Natural killer cell (primary cell): ENCODE data around the gene FAM24B. TPM values are rescaled to one million over a fixed set of nuclear protein-coding genes. Genes with fewer than 3 reads are reported as not detected.
"Not testable (repeated sequence)": the region's sequence is repeated elsewhere in the genome, so short reads cannot be mapped to it uniquely, and the experiment has no call there.

Source experiments
- ATAC-seq, 3 donors: fragments of 150-1000 bp in 2 of 3; fragments of 200-7000 bp in 1 of 3; cut with Tn5 transposase; 1 replicate in 1 of 3; 2 replicates in 2 of 3; pipeline ENCODE4 v1.10.0; 2021; ENCODE audit warnings: mild to moderate bottlenecking in 2 of 3, moderate library complexity in 2 of 3
- DNase-seq, 2 donors: peaks; one replicate each; pipeline versions ENCODE4 v3.0.0 to v3.0.0-alpha.2; 2013 to 2021; ENCODE audit warnings: mixed read lengths in 1 of 2
- H3K27ac ChIP-seq: one replicate; pipeline ENCODE4 v1.5.1; 2013; ENCODE audit warnings: mild to moderate bottlenecking, low read length
- H3K27me3 ChIP-seq: one replicate; pipeline ENCODE4 v1.6.1; 2013; ENCODE audit warnings: low read length; ENCODE audit not compliant: control insufficient read depth, insufficient read depth
- H3K36me3 ChIP-seq: one replicate; pipeline ENCODE4 v1.6.1; 2013; ENCODE audit warnings: low read length; ENCODE audit not compliant: control insufficient read depth, insufficient read depth
- H3K4me1 ChIP-seq: one replicate; pipeline ENCODE4 v1.6.1; 2013; ENCODE audit warnings: low read length; ENCODE audit not compliant: control insufficient read depth, insufficient read depth
- H3K4me3 ChIP-seq: one replicate; pipeline ENCODE4 v1.5.1; 2013; ENCODE audit warnings: low read length
- H3K9me3 ChIP-seq: one replicate; pipeline ENCODE4 v1.6.1; 2013; ENCODE audit warnings: low read length; ENCODE audit not compliant: control insufficient read depth, insufficient read depth
- H3K27ac Mint-ChIP-seq, 2 donors: one replicate each; pipeline ENCODE4 v1.8.0; 2022; ENCODE audit warnings: mild to moderate bottlenecking in 2 of 2, mixed read lengths in 2 of 2, moderate library complexity in 1 of 2
- H3K27me3 Mint-ChIP-seq, 2 donors: one replicate each; pipeline ENCODE4 v1.8.0; 2022; ENCODE audit warnings: low read depth in 2 of 2, mixed read lengths in 2 of 2
- H3K36me3 Mint-ChIP-seq: one replicate; pipeline ENCODE4 v1.8.0; 2022; ENCODE audit warnings: mixed read lengths
- H3K4me1 Mint-ChIP-seq, 2 donors: one replicate each; pipeline ENCODE4 v1.8.0; 2022; ENCODE audit warnings: mixed read lengths in 2 of 2
- H3K4me3 Mint-ChIP-seq: one replicate; pipeline ENCODE4 v1.8.0; 2022; ENCODE audit warnings: mild to moderate bottlenecking, moderate library complexity, mixed read lengths
- H3K9me3 Mint-ChIP-seq, 2 donors: one replicate each; pipeline ENCODE4 v1.8.0; 2022; ENCODE audit warnings: mixed read lengths in 2 of 2
- CTCF ChIP-seq: fragments of 200-600 bp; IDR thresholded peaks from one replicate; pipeline ENCODE4 v1.8.0; 2022; ENCODE audit warnings: antibody characterized with exemption
- WGBS: methylation state at CpG from one replicate; pipeline ENCODE4 v1.1.7; 2013; ENCODE audit warnings: missing lambda C conversion rate; ENCODE audit not compliant: insufficient coverage; 5-methylcytosine and 5-hydroxymethylcytosine counted together
- intact Hi-C: fragments of 100-400 bp; cut with micrococcal nuclease; formaldehyde crosslinking; loops from one replicate; pipeline ENCODE4 v1.14.2; 2022
- total RNA-seq, 4 donors: library from RNA; stranded (reverse); fragments of 120-200 nt in 1 of 4; gene quantifications; one replicate each; pipeline versions ENCODE4 v1.2.3 to v1.2.4, GENCODE V29; 2013 to 2022

The FAM24B gene
- total RNA-seq, 3 donors from 2014 or later (not counting 1 experiment from before 2014, with no cell fraction given), result 6.1 to 12.6 (median 8.5) TPM

- H3K27ac ChIP-seq, result no peak overlapping the region
- H3K27me3 Mint-ChIP-seq, result no peaks in the 10 kb centered on the region
- no peak for DNase-seq
- WGBS, result 76% methylated on average over 5 of the region's 6 CpGs
- H3K9me3 Mint-ChIP-seq, result no peaks in the 10 kb centered on the region
- peaks cover 44 to 49% of the 10 kb centered on the region in 2 donors for H3K4me1 Mint-ChIP-seq
- no peak for TF ChIP-seq CTCF
- intact Hi-C loops, result no loop called here
- H3K4me3 ChIP-seq, result no peak overlapping the region
- H3K36me3 ChIP-seq, result no peaks in the 10 kb centered on the region
- no peaks in the 10 kb centered on the region for H3K9me3 ChIP-seq
- no peaks in the 10 kb centered on the region for H3K36me3 Mint-ChIP-seq
- ATAC-seq, result no peak
- H3K27ac Mint-ChIP-seq, result no peak overlapping the region
- peaks cover 11% of the 10 kb centered on the region for H3K4me1 ChIP-seq
- no peak overlapping the region for H3K4me3 Mint-ChIP-seq
- no peaks in the 10 kb centered on the region for H3K27me3 ChIP-seq
Observed at GRCh38 chr10:122875843-122876466, 3.4 kb downstream of the FAM24B start.

- H3K27me3 ChIP-seq, H3K9me3 ChIP-seq, H3K27ac ChIP-seq, intact Hi-C loops, H3K4me1 ChIP-seq, H3K4me3 ChIP-seq, H3K36me3 ChIP-seq, H3K36me3 Mint-ChIP-seq, H3K27me3 Mint-ChIP-seq, H3K27ac Mint-ChIP-seq, H3K9me3 Mint-ChIP-seq, H3K4me3 Mint-ChIP-seq, DNase-seq, ATAC-seq: not testable (repeated sequence)
- peaks cover 20 to 24% of the 10 kb centered on the region in 2 donors for H3K4me1 Mint-ChIP-seq
- WGBS, result 100% methylated on average over 1 of the region's 2 CpGs
Observed at GRCh38 chr10:122871947-122872346, 7.4 kb downstream of the FAM24B start.

GRCh38 chr10:122868768-122869167 lies 10.6 kb downstream of the FAM24B start:
- H3K4me3 Mint-ChIP-seq, H3K9me3 Mint-ChIP-seq, H3K36me3 ChIP-seq, H3K9me3 ChIP-seq, ATAC-seq, H3K4me3 ChIP-seq, H3K27ac ChIP-seq, H3K27me3 ChIP-seq, H3K4me1 ChIP-seq, H3K27ac Mint-ChIP-seq, DNase-seq, H3K27me3 Mint-ChIP-seq, intact Hi-C loops, H3K36me3 Mint-ChIP-seq: not testable (repeated sequence)
- H3K4me1 Mint-ChIP-seq, result peaks cover 13 to 33% of the 10 kb centered on the region in 2 donors
- 100% methylated on average over 1 of the region's 2 CpGs for WGBS

GRCh38 chr10:122866757-122867482 lies 12.5 kb downstream of the FAM24B start:
- H3K4me1 Mint-ChIP-seq, result peaks cover 17 to 29% of the 10 kb centered on the region in 2 donors
- H3K27me3 Mint-ChIP-seq, H3K9me3 Mint-ChIP-seq, H3K4me3 Mint-ChIP-seq, ATAC-seq, H3K27ac Mint-ChIP-seq, H3K27me3 ChIP-seq, H3K4me1 ChIP-seq, intact Hi-C loops, H3K4me3 ChIP-seq, H3K9me3 ChIP-seq, H3K36me3 Mint-ChIP-seq, H3K27ac ChIP-seq, H3K36me3 ChIP-seq, DNase-seq: not testable (repeated sequence)
- WGBS, result 90% methylated on average over 2 of the region's 3 CpGs

GRCh38 chr10:122864901-122865300 lies 14.5 kb downstream of the FAM24B start:
- no peak for ATAC-seq
- no peaks in the 10 kb centered on the region for H3K36me3 ChIP-seq
- no peaks in the 10 kb centered on the region for H3K27me3 ChIP-seq
- TF ChIP-seq CTCF, result no peak
- no peak overlapping the region for H3K27ac ChIP-seq
- no peak for DNase-seq
- intact Hi-C loops, result no loop called here
- H3K4me3 ChIP-seq, result no peak overlapping the region
- Mint-ChIP-seq H3K4me3 (no peak overlapping the region), H3K36me3 (no peaks in the 10 kb centered on the region), H3K9me3 (peaks cover 0 to 2% of the 10 kb centered on the region in 2 donors), H3K27ac (no peak overlapping the region), H3K4me1 (peaks cover 12 to 30% of the 10 kb centered on the region in 2 donors), H3K27me3 (no peaks in the 10 kb centered on the region)
- no peaks in the 10 kb centered on the region for H3K4me1 ChIP-seq
- whole genome bisulfite sequencing, result 91% methylated on average over 1 of the region's 1 CpG
- no peaks in the 10 kb centered on the region for H3K9me3 ChIP-seq
